T-helper 2 cell (primary cell): ENCODE data around the gene KDM3B.
"Not testable (repeated sequence)": the region's sequence is repeated elsewhere in the genome, so short reads cannot be mapped to it uniquely, and the experiment has no call there.

Experiments
- DNase-seq, 5 experiments: peaks; one replicate each; pipeline versions ENCODE4 v3.0.0 to v3.0.0-alpha.2; 2012 to 2022
- total RNA-seq, 2 donors: gene quantifications; one replicate each; lab custom pipeline; 2026; lab: John Stamatoyannopoulos, UW

The KDM3B gene
- 155 to 178 reads per million in 2 donors for total RNA-seq

DNA sequence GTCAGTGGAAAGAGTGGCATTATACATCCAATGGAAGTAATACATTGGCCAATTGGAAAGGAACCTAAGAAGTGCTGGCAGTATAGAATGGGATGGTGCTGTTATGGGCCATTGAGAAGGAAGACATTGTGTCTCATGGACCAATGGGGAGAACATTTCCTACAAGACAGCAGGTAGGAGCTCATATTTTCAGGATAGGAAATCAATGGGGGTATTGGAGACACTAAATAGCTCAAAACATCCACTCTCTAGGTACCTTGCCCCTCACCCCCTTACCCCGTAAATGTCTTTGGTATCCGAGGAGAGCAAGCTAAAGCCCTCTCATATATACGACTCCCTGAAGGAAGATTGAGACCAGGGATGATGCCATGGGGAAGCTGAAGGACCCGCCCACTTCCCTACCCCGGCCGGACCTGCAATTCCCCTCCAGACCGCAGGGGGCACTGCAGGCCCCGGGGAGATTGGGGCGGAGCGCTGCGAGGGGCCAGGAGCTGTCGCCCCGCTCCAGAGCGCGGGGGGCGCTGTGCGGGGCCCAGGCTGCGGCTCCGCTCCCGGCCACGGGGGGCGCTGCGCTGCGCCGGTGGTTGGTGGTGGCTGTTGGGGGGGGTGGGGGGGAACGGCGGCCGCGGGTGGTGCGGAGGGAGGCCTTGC is at the start of gene KDM3B:
KDM3B (plus strand) TSS at position 615 of the 651 bp plus-strand sequence. CDS start 111 bp downstream, outside the sequence.
- DNase-seq: peak; percentile 85 to 93 (median 89)

DNA sequence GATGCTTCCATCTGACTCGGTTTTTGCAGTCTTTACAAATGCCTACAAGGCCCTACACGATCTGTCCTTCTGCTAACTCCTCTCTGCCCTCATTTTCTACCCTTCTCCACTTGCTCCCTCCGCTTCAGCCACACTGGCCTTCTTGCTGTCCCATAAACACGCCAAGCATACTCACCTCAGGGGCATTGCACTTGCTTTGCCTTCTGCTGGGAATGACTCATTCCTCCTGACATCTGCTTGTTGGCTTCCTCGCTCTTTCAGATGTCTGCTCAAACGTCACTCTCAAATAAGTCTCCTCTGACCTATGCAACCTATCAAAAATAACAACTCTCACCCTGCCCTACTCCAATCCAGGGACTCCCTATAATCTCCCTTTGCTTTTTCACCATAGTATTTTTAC is 49.1 kb upstream of the KDM3B start:
- no peak for DNase-seq

- no peak for DNase-seq
These were observed 46.7 kb upstream of the KDM3B start for GRCh38 chr5:138305797-138306196.

- no peak for DNase-seq
These were observed 36.7 kb upstream of the KDM3B start for GRCh38 chr5:138315751-138316278.

- DNase-seq: no peak
These were observed 36.1 kb upstream of the KDM3B start for GRCh38 chr5:138316355-138316754.

DNA sequence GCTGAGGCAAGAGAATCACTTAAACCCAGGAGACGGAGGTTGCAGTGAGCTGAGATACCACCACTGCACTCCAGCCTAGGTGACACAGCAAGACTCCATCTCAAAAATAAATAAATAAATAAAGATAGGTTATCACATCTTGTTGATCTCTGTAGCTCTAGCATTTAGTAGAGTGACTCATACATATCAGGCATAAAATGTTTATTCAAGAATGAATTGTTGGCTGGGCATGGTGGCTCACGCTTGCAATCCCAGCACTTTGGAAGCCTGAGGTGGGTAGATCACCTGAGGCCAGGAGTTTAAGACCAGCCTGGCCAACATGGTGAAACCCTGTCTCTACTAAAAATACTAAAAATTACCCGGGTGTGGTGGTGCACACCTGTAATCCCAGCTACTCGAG is 34.3 kb upstream of the KDM3B start:
- DNase-seq: not testable (repeated sequence)

- no peak for DNase-seq
These were observed 21.6 kb upstream of the KDM3B start for GRCh38 chr5:138330813-138331448.

GRCh38 chr5:138331449-138332368 is 20.8 kb upstream of the KDM3B start, which contains the start of gene CDC25C:
TSS of gene CDC25C (minus strand) at chr5:138331804. CDS start at chr5:138331180, 624 bp downstream.
- DNase-seq: peak; percentile 90 to 99 (median 95)

DNA sequence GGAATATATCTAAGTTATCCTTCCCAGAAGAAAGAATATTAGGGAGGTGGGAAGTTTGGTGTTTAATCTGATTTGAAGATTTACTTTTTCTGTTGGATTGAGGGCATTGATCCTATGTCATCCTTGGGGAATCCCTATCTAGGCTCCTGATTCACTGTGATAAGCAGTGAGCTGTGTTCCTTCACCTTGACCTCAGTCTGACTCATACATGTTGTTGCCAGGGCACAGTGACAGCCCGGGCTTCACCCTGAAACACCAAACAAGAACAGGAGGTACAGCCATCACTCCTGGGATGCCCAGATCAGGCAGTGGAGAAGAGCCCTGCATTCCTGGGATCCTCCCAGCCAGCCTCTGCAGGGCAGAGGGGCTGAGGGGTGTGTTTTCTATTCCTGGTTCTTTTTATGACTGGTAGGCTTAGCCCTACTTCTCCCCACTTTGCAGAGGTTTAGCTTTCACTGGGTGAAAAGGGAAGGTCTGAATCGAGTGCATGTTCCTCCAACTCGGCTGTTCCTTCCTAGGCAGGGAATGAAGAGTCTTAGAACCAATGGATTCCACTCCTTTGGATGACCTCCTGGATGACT is 17.5 kb upstream of the KDM3B start:
- no peak for DNase-seq

GRCh38 chr5:138336952-138337684 is 15.4 kb upstream of the KDM3B start:
- peak in 1 of 5 experiments; percentile 34 for DNase-seq

DNA sequence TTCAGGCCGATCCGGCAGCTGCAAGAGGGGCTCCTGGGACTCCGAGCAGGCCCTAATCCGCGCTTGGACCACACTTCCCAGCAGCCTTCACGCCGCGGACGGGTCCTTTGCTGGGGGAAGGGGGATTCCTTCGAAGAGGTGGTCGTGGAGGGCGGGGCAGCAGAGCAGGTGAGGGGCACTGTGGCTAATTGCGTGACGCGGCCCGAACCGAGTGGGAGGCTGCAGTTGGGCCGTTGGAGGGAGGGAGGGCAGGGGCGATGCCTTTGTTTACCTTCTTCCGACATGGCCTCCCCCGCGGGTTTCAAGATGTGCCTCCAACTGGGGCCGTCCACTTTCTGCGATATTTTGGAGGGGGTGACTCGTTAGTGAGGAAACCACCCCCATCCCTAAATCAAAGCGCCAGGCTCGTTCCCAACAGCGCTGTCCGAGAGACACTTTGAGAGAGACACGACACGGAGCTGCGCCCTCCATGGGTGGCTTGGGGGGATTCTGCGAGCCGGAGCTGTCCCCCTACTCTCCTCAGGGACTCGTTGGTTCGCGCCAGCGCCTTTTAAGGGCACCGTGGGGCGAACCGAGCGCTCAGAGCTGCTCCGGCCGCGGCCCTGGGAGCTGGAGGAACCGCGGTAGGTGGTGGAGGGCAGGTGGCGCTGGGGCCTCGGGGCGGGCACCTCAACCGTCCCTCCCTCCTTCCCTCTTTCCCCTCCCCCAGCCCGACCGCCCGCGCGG is 14.6 kb upstream of the KDM3B start, which contains the start of gene FAM53C:
FAM53C (plus strand) TSS at position 582 of the 726 bp plus-strand sequence. CDS start 3,070 bp downstream, outside the sequence.
- DNase-seq: peak; percentile 81 to 94 (median 86)

- DNase-seq: no peak
These were observed 13.9 kb upstream of the KDM3B start for GRCh38 chr5:138338411-138339090.

DNA sequence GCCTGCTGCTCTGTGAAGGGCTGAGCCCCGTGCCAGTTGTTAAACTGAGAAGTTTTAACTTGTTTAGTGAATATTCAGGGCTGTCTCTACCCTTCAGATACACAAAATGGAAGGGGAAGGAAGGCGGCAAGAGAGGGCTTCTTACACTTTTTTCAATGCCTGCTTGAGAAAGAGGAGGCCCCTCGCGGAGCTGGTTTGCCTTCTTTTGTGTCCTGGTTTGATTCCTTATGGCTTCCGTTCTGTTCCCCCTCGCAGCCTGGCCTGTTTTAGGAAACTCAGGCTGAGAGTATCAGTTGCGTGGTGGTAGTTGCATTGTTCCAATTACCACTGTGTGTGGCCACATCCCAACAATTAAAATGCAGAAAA is 13.4 kb upstream of the KDM3B start:
- peak in 1 of 5 experiments; percentile 13 for DNase-seq

DNA sequence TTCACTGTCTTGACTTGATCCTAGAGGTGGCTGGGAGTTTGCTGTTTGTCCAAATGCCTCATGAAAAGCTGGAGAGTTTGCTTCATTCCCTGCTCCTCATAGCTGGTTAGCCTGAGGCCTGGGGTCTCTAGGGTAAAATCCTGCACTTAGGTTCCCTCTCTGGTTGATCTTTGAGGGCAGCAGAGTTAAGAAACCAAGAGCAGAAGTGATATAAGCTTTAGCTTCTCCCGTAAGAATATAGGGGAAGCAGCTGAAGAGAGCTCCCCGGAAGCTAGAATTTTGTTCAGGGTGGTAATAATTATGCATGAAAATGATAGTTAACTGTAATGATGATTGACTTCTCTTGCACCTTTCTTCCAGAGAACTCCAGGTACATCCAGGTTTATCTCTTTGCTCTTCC is 13.0 kb upstream of the KDM3B start:
- DNase-seq: no peak

DNA sequence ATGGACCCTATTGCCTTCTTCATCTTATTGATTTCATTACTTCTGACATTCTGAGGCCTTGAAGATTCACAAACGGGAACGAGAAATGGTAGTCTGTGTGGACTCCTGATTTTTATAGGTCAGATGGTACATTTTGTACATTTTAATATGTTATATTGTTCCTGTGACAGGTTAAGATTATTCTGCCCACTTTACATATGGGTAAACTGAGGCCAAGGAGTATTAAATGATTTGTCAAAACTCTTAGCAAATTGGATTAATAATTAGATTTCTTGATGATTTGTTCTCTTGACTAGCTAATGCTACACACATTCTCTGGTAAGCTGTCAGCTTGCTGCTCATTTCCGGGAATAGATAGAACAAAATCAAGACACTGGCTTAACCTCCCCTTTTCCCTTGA is 12.5 kb upstream of the KDM3B start:
- DNase-seq: no peak

DNA sequence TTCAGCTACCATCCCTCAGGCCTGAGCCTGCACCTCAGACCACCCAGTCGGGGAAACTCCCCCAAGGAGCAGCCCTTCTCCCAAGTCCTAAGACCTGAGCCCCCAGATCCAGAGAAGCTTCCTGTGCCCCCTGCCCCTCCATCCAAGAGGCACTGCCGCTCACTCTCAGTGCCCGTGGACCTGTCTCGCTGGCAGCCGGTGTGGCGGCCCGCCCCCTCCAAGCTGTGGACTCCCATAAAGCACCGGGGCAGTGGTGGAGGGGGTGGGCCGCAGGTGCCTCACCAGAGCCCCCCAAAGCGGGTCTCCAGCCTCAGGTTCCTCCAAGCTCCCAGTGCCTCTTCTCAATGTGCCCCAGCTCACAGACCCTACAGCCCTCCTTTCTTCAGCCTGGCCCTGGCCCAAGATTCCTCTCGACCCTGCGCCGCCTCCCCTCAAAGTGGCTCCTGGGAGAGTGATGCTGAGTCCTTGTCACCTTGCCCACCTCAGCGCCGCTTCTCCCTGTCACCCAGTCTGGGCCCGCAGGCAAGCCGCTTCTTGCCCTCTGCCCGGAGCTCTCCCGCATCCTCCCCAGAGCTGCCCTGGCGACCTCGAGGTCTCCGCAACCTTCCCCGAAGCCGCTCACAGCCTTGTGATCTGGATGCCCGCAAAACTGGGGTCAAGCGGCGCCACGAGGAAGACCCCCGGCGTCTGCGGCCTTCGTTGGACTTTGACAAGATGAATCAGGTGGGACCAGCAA is 7.4 kb upstream of the KDM3B start:
- no peak for DNase-seq

DNA sequence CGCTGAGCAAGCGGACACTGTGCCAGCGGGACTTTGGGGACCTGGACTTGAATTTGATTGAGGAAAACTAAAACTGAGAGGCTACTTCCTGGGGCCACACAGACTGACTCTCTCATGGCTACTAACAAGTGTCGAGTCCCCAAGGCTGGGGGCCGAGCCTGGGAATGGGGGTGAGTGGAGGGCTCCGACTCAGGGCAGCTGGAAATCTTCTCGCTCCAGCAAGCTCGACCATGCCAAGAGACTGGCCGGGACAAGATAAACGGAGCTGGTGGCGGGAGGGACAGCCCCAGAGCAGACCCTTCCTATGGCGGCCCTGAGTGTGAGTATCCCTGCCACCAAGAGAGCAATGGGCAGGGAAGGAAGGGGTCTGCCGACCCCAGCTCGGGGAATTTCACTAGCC is 5.6 kb upstream of the KDM3B start:
- no peak for DNase-seq

GRCh38 chr5:138349852-138350562 is 2.5 kb upstream of the KDM3B start:
- DNase-seq: no peak

- DNase-seq: no peak
These were observed 2.0 kb upstream of the KDM3B start for GRCh38 chr5:138350563-138350890.
